ENCODE data around the gene HDAC10. TPM values are rescaled to one million over a fixed set of nuclear protein-coding genes. Genes with fewer than 3 reads are reported as not detected.
A peak's percentile ranks its signal among the peaks of the same experiment; 100 is the strongest.

Gene HDAC10
- total RNA-seq, 2 experiments from 2014 or later = 71.4 to 75.9 TPM

DNA sequence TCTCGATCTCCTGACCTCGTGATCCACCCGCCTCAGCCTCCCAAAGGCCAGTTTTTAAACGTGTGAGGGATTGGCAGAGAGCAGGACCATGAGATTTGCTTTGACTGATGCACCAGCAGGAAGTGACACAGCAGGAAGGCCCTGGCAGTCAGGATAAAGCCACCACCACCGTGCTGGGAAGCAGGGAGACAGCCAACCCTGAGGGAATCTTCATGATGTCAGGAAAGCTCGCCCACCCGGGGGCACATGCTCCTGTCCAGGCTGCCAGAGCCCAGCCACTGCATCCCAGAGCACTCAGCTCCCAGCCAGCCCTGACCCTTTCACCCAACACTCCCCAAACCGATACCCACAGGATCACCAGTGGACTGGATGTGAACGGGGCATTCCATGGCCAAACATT lies 12.3 kb downstream of the HDAC10 start:
- no peak for DNase-seq
- ATAC-seq = no peak
- Mint-ChIP-seq H3K27me3 (ENCODE audit: low read depth) (no peaks in the 10 kb centered on the region), H3K36me3 (ENCODE audit: low read depth) (peaks cover 41% of the 10 kb centered on the region), H3K9me3 (ENCODE audit: insufficient read depth) (no peaks in the 10 kb centered on the region), H3K27ac (no peak overlapping the region), H3K4me1 (ENCODE audit: low read depth) (peaks cover 35% of the 10 kb centered on the region), H3K4me3 (no peak overlapping the region)
- ChIA-PET CTCF (interaction anchor here (0.7 to 3.0 kb wide), 2 partner anchors 12 to 472 kb away, joined by 3 to 9 read pairs; partner anchors contain the start of gene HDAC10), POLR2A (no interaction called here)

DNA sequence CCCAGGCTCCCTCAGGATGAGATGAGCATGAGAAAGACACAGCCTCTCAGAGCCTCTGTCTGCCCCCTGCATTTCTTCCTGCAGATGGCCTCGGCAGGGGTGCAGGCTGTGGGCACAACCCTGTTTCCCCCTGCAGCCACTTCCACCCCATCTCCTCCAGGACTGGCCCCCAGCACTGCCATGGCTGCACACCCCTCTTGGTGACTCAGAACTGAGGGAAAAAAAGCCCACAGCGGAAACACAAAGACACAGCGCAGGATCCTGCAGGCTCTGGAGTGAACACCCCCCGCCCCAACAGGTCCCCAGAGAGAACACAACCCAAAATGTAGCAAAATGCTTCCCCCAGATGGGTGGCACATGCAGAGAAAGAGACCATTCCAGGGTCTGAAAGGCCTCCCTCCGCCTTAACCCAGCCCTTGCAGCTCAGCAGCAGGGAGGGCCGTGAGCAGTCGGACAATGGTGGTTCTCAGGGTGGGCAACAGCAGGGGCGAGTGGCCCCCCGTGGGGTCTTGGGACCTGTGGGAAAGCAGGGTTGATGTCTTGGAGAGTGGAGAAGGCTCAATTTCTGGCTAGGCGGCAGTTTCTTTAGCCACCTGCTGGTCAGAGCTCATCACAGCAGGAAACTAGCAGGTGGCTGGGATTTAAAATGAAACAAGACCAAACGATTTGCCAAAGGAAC lies 14.2 kb downstream of the HDAC10 start:
- no peak for DNase-seq
- Mint-ChIP-seq H3K9me3 (ENCODE audit: insufficient read depth) (no peaks in the 10 kb centered on the region), H3K27me3 (ENCODE audit: low read depth) (no peaks in the 10 kb centered on the region), H3K4me3 (no peak overlapping the region), H3K4me1 (ENCODE audit: low read depth) (peaks cover 22% of the 10 kb centered on the region), H3K36me3 (ENCODE audit: low read depth) (peaks cover 46% of the 10 kb centered on the region), H3K27ac (no peak overlapping the region)
- POLR2A ChIA-PET = no interaction called here
- ATAC-seq = no peak
- CTCF ChIA-PET = interaction anchor here (0.6 to 1.9 kb wide), 5 partner anchors 14 to 214 kb away, joined by 3 to 9 read pairs (median 3); partner anchors contain the start of gene HDAC10

GRCh38 chr22:50233223-50233622 lies 17.8 kb downstream of the HDAC10 start:
- H3K36me3 Mint-ChIP-seq (ENCODE audit: low read depth) = peaks cover 44% of the 10 kb centered on the region
- H3K27ac Mint-ChIP-seq = no peak overlapping the region
- no peak overlapping the region for H3K4me3 Mint-ChIP-seq
- ATAC-seq (no peak), DNase-seq (no peak)
- CTCF ChIA-PET = no interaction called here
- POLR2A ChIA-PET = interaction anchor here (0.7 kb wide), 1 partner anchor 18 kb away, joined by 3 read pairs; the partner anchor contains the start of gene HDAC10
- peaks cover 12% of the 10 kb centered on the region for H3K4me1 Mint-ChIP-seq (ENCODE audit: low read depth)
- H3K27me3 Mint-ChIP-seq (ENCODE audit: low read depth) = no peaks in the 10 kb centered on the region
- no peaks in the 10 kb centered on the region for H3K9me3 Mint-ChIP-seq (ENCODE audit: insufficient read depth)

DNA sequence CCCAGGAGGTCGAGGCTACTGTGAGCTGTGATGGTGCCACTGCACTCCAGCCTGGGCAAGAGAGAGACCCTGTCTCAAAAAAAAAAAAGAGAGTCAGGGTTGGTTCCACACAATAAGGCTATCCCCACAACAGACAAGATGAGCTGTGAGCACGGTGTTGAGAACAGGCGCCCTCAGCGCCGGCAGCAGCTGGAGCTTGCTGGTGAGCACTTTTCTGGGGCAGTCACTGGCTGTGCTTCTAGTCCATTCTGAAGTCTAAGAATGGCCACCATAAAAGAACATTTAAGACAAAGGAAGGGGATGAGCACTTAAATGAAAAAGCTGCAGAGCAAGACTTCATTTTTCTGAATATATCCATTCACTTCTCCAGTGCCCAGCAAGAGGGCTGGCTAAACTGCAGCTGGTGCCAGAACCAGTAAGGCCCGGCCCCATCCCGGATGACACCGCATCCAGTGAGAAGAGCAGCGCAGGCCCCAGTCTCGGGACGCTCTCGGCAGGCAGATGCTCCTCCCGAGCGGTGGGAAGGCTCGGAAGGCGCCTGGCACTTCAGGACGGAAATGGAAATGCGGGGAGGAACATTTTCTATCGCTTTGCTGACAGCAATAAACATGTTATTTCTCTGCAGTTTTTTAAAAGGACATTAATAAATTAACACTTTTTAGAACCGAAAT lies 18.4 kb downstream of the HDAC10 start:
- ATAC-seq = no peak
- CTCF ChIA-PET = interaction anchor here (2.3 kb wide), 1 partner anchor 8 kb away, joined by 10 read pairs; no protein-coding TSS in a partner anchor

DNA sequence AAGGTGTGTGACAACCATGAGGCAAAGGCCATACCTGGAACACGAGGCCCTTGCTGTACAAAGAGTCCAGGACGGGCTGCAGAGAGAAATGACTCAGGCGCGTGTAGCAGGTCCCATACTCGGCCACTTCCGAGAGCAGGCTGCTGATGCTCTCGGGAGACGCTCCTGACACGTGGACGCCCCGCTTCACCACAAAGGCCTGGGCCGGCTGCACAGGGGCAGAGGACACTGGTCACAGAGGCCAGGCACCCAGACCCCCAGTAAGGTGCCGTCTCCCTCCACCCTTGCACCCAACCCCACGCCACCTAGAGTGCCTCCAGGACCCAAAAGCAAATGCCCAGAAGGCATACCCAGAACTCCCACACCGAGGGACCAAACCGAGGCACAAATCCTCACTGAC lies 21.7 kb downstream of the HDAC10 start:
- no peaks in the 10 kb centered on the region for H3K9me3 Mint-ChIP-seq (ENCODE audit: insufficient read depth)
- H3K27me3 Mint-ChIP-seq (ENCODE audit: low read depth) = no peaks in the 10 kb centered on the region
- ATAC-seq (no peak), DNase-seq (no peak)
- peaks cover 33% of the 10 kb centered on the region for H3K36me3 Mint-ChIP-seq (ENCODE audit: low read depth)
- H3K4me1 Mint-ChIP-seq (ENCODE audit: low read depth) = no peaks in the 10 kb centered on the region
- CTCF ChIA-PET = interaction anchor here (1.4 kb wide), 1 partner anchor 13 kb away, joined by 4 read pairs; no protein-coding TSS in a partner anchor
- no peak overlapping the region for H3K4me3 Mint-ChIP-seq
- POLR2A ChIA-PET = no interaction called here
- peak overlapping the region; percentile 46 for H3K27ac Mint-ChIP-seq

More for the DNA sequence above, 18.4 kb downstream of the HDAC10 start:
- POLR2A ChIA-PET = interaction anchor here (0.7 kb wide), 1 partner anchor 18 kb away, joined by 3 read pairs; the partner anchor contains the start of gene HDAC10
- no peak for DNase-seq
- peaks cover 11% of the 10 kb centered on the region for H3K4me1 Mint-ChIP-seq (ENCODE audit: low read depth)
- peaks cover 41% of the 10 kb centered on the region for H3K36me3 Mint-ChIP-seq (ENCODE audit: low read depth)
- H3K9me3 Mint-ChIP-seq (ENCODE audit: insufficient read depth) = no peaks in the 10 kb centered on the region
- no peaks in the 10 kb centered on the region for H3K27me3 Mint-ChIP-seq (ENCODE audit: low read depth)
- H3K4me3 Mint-ChIP-seq = no peak overlapping the region
- no peak overlapping the region for H3K27ac Mint-ChIP-seq

DNA sequence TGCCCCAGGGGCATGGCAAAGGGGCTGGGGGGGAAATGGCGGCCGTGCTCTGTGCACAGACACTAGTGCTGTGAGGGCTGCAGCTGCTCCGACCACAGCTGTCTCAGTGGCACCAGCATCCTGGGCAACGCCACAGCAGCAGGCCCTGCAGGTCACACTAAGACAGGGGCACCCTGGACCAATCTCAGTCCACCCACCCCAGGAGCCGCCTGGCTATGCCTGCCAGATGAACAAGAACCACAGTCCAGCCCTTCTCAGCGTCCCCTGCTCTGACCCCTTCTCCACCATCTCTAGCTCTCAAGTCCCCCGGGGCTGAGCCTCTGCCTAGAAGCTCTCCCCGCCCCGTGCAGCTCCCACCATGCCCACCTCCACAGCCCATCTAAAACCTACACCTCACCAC lies 22.7 kb downstream of the HDAC10 start:
- DNase-seq = no peak
- no peak overlapping the region for H3K4me3 Mint-ChIP-seq
- ATAC-seq = no peak
- ChIA-PET CTCF (interaction anchor here (1.2 kb wide), 1 partner anchor 25 kb away, joined by 3 read pairs; no protein-coding TSS in a partner anchor), POLR2A (no interaction called here)
- H3K27ac Mint-ChIP-seq = peak overlapping the region; percentile 39
- no peaks in the 10 kb centered on the region for H3K9me3 Mint-ChIP-seq (ENCODE audit: insufficient read depth)
- H3K36me3 Mint-ChIP-seq (ENCODE audit: low read depth) = peaks cover 31% of the 10 kb centered on the region
- no peaks in the 10 kb centered on the region for H3K27me3 Mint-ChIP-seq (ENCODE audit: low read depth)
- no peaks in the 10 kb centered on the region for H3K4me1 Mint-ChIP-seq (ENCODE audit: low read depth)

DNA sequence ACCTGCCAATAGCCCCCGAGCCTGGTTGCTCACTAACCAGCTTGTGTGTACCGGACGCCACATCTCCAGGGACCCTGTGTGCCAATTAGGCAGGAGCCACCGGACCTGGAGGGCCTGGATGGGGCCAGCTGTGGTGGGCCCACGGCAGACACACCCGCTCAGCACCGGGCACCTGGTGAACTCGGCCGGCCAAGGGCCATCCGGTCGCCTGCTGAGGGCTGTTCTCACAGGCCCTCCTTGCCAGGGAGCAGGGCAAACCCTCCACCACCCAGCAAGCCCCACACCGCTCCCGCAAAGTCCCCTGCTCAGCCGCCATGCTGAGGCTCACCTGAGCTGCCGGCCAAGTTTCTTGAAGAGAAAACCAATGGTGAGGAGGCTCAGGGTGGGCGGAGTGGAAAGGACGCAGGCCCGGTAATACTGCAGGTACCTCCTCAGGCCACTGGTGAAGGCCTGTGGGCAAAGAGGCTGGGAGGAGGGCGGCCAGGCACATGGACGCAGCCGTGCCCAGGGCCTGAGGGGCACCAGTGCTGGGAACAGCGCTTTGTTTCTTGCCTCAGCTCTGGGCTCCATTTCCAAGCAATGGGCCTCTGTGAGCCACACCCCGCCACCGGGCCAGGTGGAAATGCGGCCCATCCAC lies 23.4 kb downstream of the HDAC10 start:
- H3K9me3 Mint-ChIP-seq (ENCODE audit: insufficient read depth) = no peaks in the 10 kb centered on the region
- peaks cover 29% of the 10 kb centered on the region for H3K36me3 Mint-ChIP-seq (ENCODE audit: low read depth)
- ChIA-PET CTCF (interaction anchor here (1.2 kb wide), 1 partner anchor 24 kb away, joined by 3 read pairs; no protein-coding TSS in a partner anchor), POLR2A (no interaction called here)
- H3K27ac Mint-ChIP-seq = no peak overlapping the region
- ATAC-seq (no peak), DNase-seq (no peak)
- no peaks in the 10 kb centered on the region for H3K4me1 Mint-ChIP-seq (ENCODE audit: low read depth)
- no peak overlapping the region for H3K4me3 Mint-ChIP-seq
- H3K27me3 Mint-ChIP-seq (ENCODE audit: low read depth) = no peaks in the 10 kb centered on the region

DNA sequence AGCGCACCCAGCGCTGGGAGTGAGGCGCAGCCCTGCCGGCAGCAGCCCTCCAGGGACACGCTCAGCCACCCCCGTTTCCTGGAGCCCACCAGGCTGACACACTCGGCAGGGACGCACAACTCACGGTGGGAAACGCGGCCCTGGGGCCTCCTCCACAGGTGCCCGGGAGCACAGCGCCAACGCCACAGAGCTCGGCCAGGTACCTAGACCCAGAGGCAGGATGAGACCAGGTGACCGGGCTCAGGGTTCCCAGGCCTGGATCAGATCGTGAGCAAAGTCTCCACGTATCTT lies 24.2 kb downstream of the HDAC10 start:
- no peak overlapping the region for H3K4me3 Mint-ChIP-seq
- no peaks in the 10 kb centered on the region for H3K27me3 Mint-ChIP-seq (ENCODE audit: low read depth)
- no peak for DNase-seq
- no peaks in the 10 kb centered on the region for H3K4me1 Mint-ChIP-seq (ENCODE audit: low read depth)
- POLR2A ChIA-PET = no interaction called here
- H3K9me3 Mint-ChIP-seq (ENCODE audit: insufficient read depth) = no peaks in the 10 kb centered on the region
- no peak for ATAC-seq
- no peak overlapping the region for H3K27ac Mint-ChIP-seq
- CTCF ChIA-PET = no interaction called here
- H3K36me3 Mint-ChIP-seq (ENCODE audit: low read depth) = peaks cover 30% of the 10 kb centered on the region

DNA sequence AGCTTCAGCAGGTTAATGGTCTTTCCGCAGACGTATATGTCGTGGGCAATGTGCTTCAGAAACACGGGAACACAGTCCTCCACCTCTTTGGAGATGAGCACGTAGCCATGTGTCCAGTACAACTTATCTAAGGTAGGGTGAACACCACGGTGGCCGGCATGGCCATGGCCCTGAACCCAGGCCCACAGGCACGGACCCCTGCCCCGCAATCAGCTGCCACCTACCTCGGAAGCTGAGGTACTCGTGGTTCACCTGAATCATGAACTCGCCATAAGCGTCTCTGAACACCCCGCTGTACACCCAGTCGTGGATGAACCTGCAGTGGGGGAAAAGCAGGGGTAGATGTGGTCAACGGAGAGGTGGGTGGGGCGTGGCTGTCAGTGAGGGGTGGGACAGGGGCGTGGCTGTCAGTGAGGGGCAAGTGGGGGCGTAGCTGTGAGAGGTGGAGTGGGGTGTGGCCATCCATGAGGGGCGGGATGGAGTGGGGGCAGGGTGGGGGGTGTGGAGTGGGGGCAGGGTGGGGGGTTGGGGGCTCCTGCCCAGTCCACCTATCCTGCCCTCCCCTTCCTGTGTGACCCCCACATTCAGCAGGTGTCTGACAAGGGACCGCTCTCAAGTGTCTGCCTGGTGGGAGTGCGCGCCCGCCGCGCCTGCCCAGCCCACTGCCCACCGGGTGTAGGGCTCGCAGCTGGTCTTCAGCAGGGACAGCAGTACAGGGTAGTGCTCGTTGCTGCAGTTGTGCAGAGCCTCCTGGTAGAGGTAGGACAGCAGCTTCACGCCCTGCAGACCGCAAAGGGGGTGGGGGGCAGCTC lies 24.8 kb downstream of the HDAC10 start:
- peaks cover 30% of the 10 kb centered on the region for H3K36me3 Mint-ChIP-seq (ENCODE audit: low read depth)
- H3K4me1 Mint-ChIP-seq (ENCODE audit: low read depth) = no peaks in the 10 kb centered on the region
- H3K4me3 Mint-ChIP-seq = no peak overlapping the region
- DNase-seq (no peak), ATAC-seq (no peak)
- H3K27ac Mint-ChIP-seq = no peak overlapping the region
- no peaks in the 10 kb centered on the region for H3K9me3 Mint-ChIP-seq (ENCODE audit: insufficient read depth)
- no peaks in the 10 kb centered on the region for H3K27me3 Mint-ChIP-seq (ENCODE audit: low read depth)
- ChIA-PET POLR2A (no interaction called here), CTCF (no interaction called here)

GRCh38 chr22:50225200-50225969 lies 25.7 kb downstream of the HDAC10 start:
- no peaks in the 10 kb centered on the region for H3K9me3 Mint-ChIP-seq (ENCODE audit: insufficient read depth)
- no peak for ATAC-seq
- no peak overlapping the region for H3K4me3 Mint-ChIP-seq
- H3K36me3 Mint-ChIP-seq (ENCODE audit: low read depth) = peaks cover 36% of the 10 kb centered on the region
- ChIA-PET CTCF (no interaction called here), POLR2A (no interaction called here)
- H3K27ac Mint-ChIP-seq = no peak overlapping the region
- no peak for DNase-seq
- no peaks in the 10 kb centered on the region for H3K27me3 Mint-ChIP-seq (ENCODE audit: low read depth)
- no peaks in the 10 kb centered on the region for H3K4me1 Mint-ChIP-seq (ENCODE audit: low read depth)

- ChIA-PET POLR2A (no interaction called here), CTCF (no interaction called here)
- no peak overlapping the region for H3K4me3 Mint-ChIP-seq
- no peak for ATAC-seq
- peaks cover 34% of the 10 kb centered on the region for H3K36me3 Mint-ChIP-seq (ENCODE audit: low read depth)
- H3K9me3 Mint-ChIP-seq (ENCODE audit: insufficient read depth) = no peaks in the 10 kb centered on the region
- H3K27me3 Mint-ChIP-seq (ENCODE audit: low read depth) = no peaks in the 10 kb centered on the region
- no peaks in the 10 kb centered on the region for H3K4me1 Mint-ChIP-seq (ENCODE audit: low read depth)
- no peak for DNase-seq
- no peak overlapping the region for H3K27ac Mint-ChIP-seq
These were observed 27.0 kb downstream of the HDAC10 start for GRCh38 chr22:50224071-50224470.
